ENCODE measurements around the gene NEUROD2. TPM values are rescaled to one million over a fixed set of nuclear protein-coding genes. Genes with fewer than 3 reads are reported as not detected.

The NEUROD2 gene
- total and polyA plus RNA-seq, 12 donors = 0.08 TPM; not detected in 11

DNA sequence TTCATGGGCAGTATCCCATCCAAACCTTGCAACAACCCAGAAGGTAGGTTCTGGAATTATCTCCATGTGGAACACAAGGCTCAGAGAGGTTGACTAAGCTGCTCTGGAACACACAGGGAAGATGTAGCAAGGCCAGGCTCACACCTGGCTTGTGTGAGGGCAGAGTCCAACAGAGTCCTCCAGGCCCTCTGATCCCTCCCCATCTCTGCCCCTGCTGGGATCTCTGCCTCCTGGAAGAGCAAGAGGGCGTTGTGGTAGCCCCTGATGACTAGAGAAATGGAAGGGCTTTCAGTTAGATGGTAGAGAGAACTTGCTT, 12.0 kb upstream of the NEUROD2 start:
- Histone ChIP-seq H3K4me3 (no peak overlapping the region), H3K4me1 (replicated peaks in 1 of 2) (peaks cover 6 to 14% of the 10 kb centered on the region in 2 donors), H3K27ac (no peak overlapping the region), H3K9me3 (replicated peaks in 1 of 3) (no peaks in the 10 kb centered on the region), H3K27me3 (peaks cover 3% of the 10 kb centered on the region), H3K36me3 (replicated peaks in 1 of 2) (no peaks in the 10 kb centered on the region)
- DNase-seq = no peak
- TF ChIP-seq CTCF (IDR thresholded peaks at IDR 0.05) = no peak
- no peak for TF ChIP-seq POLR2A (IDR thresholded peaks at IDR 0.05)
- intact Hi-C loops (cut with DNase I) = loop anchor here in 1 of 2 donors (2.0 kb wide), 1 partner anchor 137 kb away; no protein-coding TSS in a partner anchor
- 64 to 86% (median 79%) methylated on average over 1 of the region's 1 CpG for WGBS, 4 donors

GRCh38 chr17:39618956-39619785, 11.5 kb upstream of the NEUROD2 start:
- H3K36me3 ChIP-seq (replicated peaks in 1 of 2) = no peaks in the 10 kb centered on the region
- H3K27ac ChIP-seq = no peak overlapping the region
- intact Hi-C loops (cut with DNase I) = no loop called here
- no peak for DNase-seq
- H3K4me3 ChIP-seq = no peak overlapping the region
- 38 to 63% (median 54%) methylated on average over 7 to 13 of the region's 13 CpGs for WGBS, 4 donors
- H3K4me1 ChIP-seq (replicated peaks in 1 of 2) = peaks cover 6 to 14% of the 10 kb centered on the region in 2 donors
- H3K9me3 ChIP-seq (replicated peaks in 1 of 3) = no peaks in the 10 kb centered on the region
- no peak for TF ChIP-seq CTCF (IDR thresholded peaks at IDR 0.05)
- no peaks in the 10 kb centered on the region for H3K27me3 ChIP-seq

DNA sequence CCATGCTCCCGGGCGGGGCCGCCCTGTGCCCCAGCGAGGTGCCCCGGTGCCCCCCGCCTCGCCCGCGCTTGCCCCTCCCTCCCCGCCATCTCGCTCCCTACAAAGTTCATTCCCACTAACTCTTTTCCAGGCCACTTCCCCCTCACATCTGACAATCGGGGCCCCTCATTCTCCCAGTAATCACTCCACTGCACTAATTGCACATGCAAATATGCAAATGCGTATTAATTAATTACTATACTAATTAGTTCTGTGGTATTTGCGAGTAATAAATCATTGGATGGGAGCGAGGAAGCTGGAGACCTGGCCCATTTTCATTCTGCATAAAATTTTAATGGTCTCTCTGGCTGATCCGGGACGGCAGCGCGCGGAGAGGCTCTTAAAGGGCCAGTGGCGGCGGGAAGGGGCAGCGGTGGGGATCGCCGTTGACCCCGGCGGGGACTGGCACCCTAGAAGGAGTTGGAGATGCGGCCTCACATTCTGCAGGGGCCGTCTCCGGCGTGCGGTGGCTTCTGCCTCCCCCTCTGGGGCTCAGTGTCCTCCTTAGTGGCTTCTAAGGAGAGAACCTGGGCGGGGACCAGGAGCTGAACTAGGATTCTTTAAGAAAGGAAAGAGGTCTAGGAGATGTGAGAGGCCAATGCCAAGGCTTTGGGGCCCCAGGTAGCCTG, 10.7 kb upstream of the NEUROD2 start:
- WGBS, 4 donors = 2 to 6% (median 4%) methylated on average over 12 to 33 of the region's 33 CpGs
- intact Hi-C loops (cut with DNase I) = no loop called here
- no peaks in the 10 kb centered on the region for H3K9me3 ChIP-seq (replicated peaks in 1 of 3)
- TF ChIP-seq POLR2A (IDR thresholded peaks at IDR 0.05) = no peak
- no peak for TF ChIP-seq CTCF (IDR thresholded peaks at IDR 0.05)
- H3K4me3 ChIP-seq = peak overlapping the region in 2 of 4 donors; percentile 28 to 81
- DNase-seq = no peak
- peak overlapping the region in 1 of 5 donors; percentile 61 for H3K27ac ChIP-seq
- no peaks in the 10 kb centered on the region for H3K36me3 ChIP-seq (replicated peaks in 1 of 2)
- H3K27me3 ChIP-seq = no peaks in the 10 kb centered on the region
- H3K4me1 ChIP-seq (replicated peaks in 1 of 2) = peaks cover 6 to 12% of the 10 kb centered on the region in 2 donors

- no peak for TF ChIP-seq POLR2A (IDR thresholded peaks at IDR 0.05)
- no peaks in the 10 kb centered on the region for H3K9me3 ChIP-seq (replicated peaks in 1 of 3)
- intact Hi-C loops (cut with DNase I) = no loop called here
- no peaks in the 10 kb centered on the region for H3K27me3 ChIP-seq
- H3K4me1 ChIP-seq (replicated peaks in 1 of 2) = peaks cover 6 to 8% of the 10 kb centered on the region in 2 donors
- peak overlapping the region in 2 of 4 donors; percentile 28 to 81 for H3K4me3 ChIP-seq
- peak overlapping the region in 1 of 5 donors; percentile 61 for H3K27ac ChIP-seq
- H3K36me3 ChIP-seq (replicated peaks in 1 of 2) = no peaks in the 10 kb centered on the region
- DNase-seq = peak; percentile 59 to 76 (median 69)
- 1 to 16% (median 2%) methylated on average over 7 to 79 of the region's 79 CpGs for WGBS, 4 donors
Measured at GRCh38 chr17:39617446-39618245, 9.9 kb upstream of the NEUROD2 start.
